ENCODE measurements around the gene EPHA7.

GRCh38 chr6:93213028-93213427, 206.3 kb downstream of the EPHA7 start:
- TF ChIP-seq CTCF (IDR thresholded peaks at IDR 0.05; ENCODE audit: poor library complexity) (no peak), EZH2 (IDR thresholded peaks at IDR 0.05; ENCODE audit: borderline replicate concordance) (no peak)

All from hepatocyte (in vitro differentiated cells).